Activated CD8-positive, alpha-beta memory T cell treated with anti-CD3 and anti-CD28 coated beads for 48 hours (primary cell): ENCODE data around the gene TFEB.

Source experiments
- DNase-seq, 3 experiments: peaks; one replicate each; pipeline ENCODE4 v3.0.0-alpha.2; 2020; ENCODE audit warnings: low read depth in 2 of 3, low spot score in 2 of 3

TFEB gene

GRCh38 chr6:41653691-41654090 is 81.7 kb downstream of the TFEB start:
- DNase-seq = no peak

GRCh38 chr6:41652866-41653652 is 82.3 kb downstream of the TFEB start:
- DNase-seq = no peak

GRCh38 chr6:41651962-41652657 is 83.3 kb downstream of the TFEB start:
- no peak for DNase-seq

- DNase-seq = no peak
Measured at GRCh38 chr6:41651246-41651961, 84.0 kb downstream of the TFEB start.

- no peak for DNase-seq
Measured at GRCh38 chr6:41650120-41650519, 85.3 kb downstream of the TFEB start.

- DNase-seq = no peak
Measured at GRCh38 chr6:41649596-41649995, 85.8 kb downstream of the TFEB start.

GRCh38 chr6:41648921-41649320 is 86.5 kb downstream of the TFEB start:
- no peak for DNase-seq

- no peak for DNase-seq
Measured at GRCh38 chr6:41648070-41648585, 87.3 kb downstream of the TFEB start.

GRCh38 chr6:41647061-41647511 is 88.3 kb downstream of the TFEB start:
- no peak for DNase-seq

GRCh38 chr6:41646026-41646795 is 89.2 kb downstream of the TFEB start:
- no peak for DNase-seq

- DNase-seq = no peak
Measured at GRCh38 chr6:41645007-41645618, 90.3 kb downstream of the TFEB start.

GRCh38 chr6:41644297-41644879 is 91.0 kb downstream of the TFEB start:
- DNase-seq = no peak

GRCh38 chr6:41643899-41644269 is 91.5 kb downstream of the TFEB start:
- DNase-seq = no peak

- no peak for DNase-seq
Measured at GRCh38 chr6:41642960-41643898, 92.2 kb downstream of the TFEB start.

GRCh38 chr6:41642090-41642959 is 93.1 kb downstream of the TFEB start:
- no peak for DNase-seq

- no peak for DNase-seq
Measured at GRCh38 chr6:41641352-41641925, 94.0 kb downstream of the TFEB start.

- DNase-seq = no peak
Measured at GRCh38 chr6:41640426-41640825, 95.0 kb downstream of the TFEB start.
